ENCODE measurements around the gene MYADML2. TPM values are rescaled to one million over a fixed set of nuclear protein-coding genes. Genes with fewer than 3 reads are reported as not detected.

Gene MYADML2, protein sequence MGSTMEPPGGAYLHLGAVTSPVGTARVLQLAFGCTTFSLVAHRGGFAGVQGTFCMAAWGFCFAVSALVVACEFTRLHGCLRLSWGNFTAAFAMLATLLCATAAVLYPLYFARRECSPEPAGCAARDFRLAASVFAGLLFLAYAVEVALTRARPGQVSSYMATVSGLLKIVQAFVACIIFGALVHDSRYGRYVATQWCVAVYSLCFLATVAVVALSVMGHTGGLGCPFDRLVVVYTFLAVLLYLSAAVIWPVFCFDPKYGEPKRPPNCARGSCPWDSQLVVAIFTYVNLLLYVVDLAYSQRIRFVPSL
- total RNA-seq (not detected), polyA plus RNA-seq (not detected)
- long read RNA-seq, donor 1: 0 reads
- long read RNA-seq, donor 2: 0 reads

DNA sequence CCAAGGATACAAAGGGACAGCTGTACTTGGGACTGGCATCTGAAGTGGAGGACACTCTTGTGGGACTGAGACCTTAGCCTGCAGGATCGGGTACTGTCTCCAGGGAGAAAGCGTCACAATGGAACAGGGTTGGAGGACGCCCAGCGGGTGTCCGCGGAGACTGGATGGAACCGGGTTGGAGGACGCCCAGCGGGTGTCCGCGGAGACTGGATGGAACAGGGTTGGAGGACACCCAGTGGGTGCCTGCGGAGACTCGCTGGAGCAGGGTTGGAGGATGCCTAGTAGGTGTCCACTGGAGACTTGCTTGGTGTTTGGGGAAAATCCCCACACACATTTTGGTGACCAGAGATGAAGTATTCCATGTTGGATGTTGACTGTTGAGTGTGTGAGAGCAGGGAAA, at the start of gene MYADML2:
MYADML2 (minus strand) TSS at position 45 of the 400 bp plus-strand sequence. CDS start 5,492 bp downstream, outside the sequence.
- no peaks in the 10 kb centered on the region for H3K36me3 ChIP-seq (ENCODE audit: control insufficient read depth in 1 of 2, insufficient read depth in 2 of 2, low read length in 1 of 2)
- 87 to 88% methylated on average over 13 of the region's 13 CpGs for WGBS, 2 donors
- ATAC-seq (ENCODE audit: low FRiP score): no peak

DNA sequence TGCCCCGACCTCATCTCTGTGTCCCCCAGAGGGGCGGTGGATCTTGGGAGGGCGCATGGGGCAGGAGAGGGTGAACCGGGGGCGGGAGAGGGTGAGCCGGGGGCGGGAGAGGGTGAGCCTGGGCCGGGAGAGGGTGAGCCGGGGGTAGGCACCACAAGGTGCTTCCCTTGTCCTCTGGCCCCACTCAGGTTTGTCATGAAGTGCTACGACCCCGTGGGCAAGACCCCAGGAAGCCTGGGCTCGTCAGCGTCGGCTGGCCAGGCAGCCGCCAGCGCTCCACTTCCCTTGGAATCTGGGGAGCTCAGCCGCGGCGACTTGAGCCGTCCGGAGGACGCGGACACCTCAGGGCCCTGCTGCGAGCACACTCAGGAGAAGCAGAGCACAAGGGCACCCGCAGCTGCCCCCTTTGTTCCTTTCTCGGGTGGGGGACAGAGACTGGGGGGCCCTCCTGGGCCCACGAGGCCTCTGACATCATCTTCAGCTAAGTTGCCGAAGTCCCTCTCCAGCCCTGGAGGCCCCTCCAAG, 49.3 kb upstream of the MYADML2 start:
- no peak for ATAC-seq (ENCODE audit: low FRiP score)
- Histone ChIP-seq H3K4me1 (ENCODE audit: control insufficient read depth in 1 of 2, insufficient read depth in 2 of 2, low read length in 2 of 2) (no peaks in the 10 kb centered on the region), H3K36me3 (ENCODE audit: control insufficient read depth in 1 of 2, insufficient read depth in 2 of 2, low read length in 1 of 2) (no peaks in the 10 kb centered on the region), H3K4me3 (ENCODE audit: low read length in 2 of 2) (no peak overlapping the region), H3K27ac (ENCODE audit: low read depth in 1 of 2, low read length in 2 of 2) (no peak overlapping the region), H3K9me3 (ENCODE audit: control insufficient read depth, low read length) (no peaks in the 10 kb centered on the region), H3K27me3 (ENCODE audit: control insufficient read depth in 1 of 2, insufficient read depth in 2 of 2, low read length in 1 of 2) (no peaks in the 10 kb centered on the region)
- WGBS, 2 donors: 95 to 96% methylated on average over 27 to 28 of the region's 28 CpGs
- DNase-seq: peak in 1 of 2 donors; percentile 45
- intact Hi-C loops (cut with DNase I): no loop called here

More for the DNA sequence above, at the start of gene MYADML2:
- no peak within 1 kb of the TSS for H3K27ac ChIP-seq (ENCODE audit: low read depth in 1 of 2, low read length in 2 of 2)
- intact Hi-C loops (cut with DNase I): no loop called here
- H3K4me3 ChIP-seq (ENCODE audit: low read length in 2 of 2): no peak within 1 kb of the TSS
- no peaks in the 10 kb centered on the region for H3K9me3 ChIP-seq (ENCODE audit: control insufficient read depth, low read length)
- H3K4me1 ChIP-seq (ENCODE audit: control insufficient read depth in 1 of 2, insufficient read depth in 2 of 2, low read length in 2 of 2): no peaks in the 10 kb centered on the region
- no peak for DNase-seq
- no peaks in the 10 kb centered on the region for H3K27me3 ChIP-seq (ENCODE audit: control insufficient read depth in 1 of 2, insufficient read depth in 2 of 2, low read length in 1 of 2)

DNA sequence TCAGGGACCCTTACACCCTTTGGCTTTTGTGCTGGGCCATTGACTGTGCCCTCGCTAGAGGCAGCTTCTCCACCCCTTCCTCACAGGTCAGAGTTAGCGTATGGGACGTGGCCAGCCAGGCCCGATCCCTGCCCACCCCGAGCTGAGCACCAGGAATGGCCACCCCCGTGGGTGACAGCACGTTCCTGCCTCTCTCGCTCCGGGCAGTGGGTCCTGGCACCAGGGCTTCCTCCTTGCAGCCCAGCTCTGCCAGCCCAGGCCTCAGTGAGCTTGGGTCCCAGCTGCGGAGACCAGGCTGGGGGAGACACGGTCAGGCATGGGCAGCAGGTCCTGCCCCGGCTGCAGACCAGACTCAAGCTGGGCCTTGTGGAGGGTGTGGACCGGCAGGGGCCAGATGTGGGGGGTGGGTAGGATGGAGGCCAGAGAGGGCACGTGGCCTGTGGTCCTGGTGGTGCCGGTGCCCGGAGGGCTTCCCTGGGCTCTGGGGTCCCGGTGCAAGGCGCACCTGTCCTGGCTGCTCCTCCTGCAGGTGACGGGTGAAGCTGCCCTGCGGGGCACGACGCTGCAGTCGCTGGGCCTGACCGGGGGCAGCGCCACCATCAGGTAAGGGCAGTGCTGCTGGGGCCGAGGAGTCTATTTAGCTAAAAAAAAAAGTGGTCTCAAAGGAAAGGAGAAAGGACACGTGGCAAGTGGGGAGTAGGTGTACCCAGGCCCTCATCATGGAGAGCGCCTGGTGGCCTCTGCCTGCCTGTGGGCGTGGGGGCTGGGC, 48.6 kb upstream of the MYADML2 start:
- DNase-seq (peak in 1 of 2 donors; percentile 46), ATAC-seq (ENCODE audit: low FRiP score) (no peak)
- Histone ChIP-seq H3K36me3 (ENCODE audit: control insufficient read depth in 1 of 2, insufficient read depth in 2 of 2, low read length in 1 of 2) (no peaks in the 10 kb centered on the region), H3K4me1 (ENCODE audit: control insufficient read depth in 1 of 2, insufficient read depth in 2 of 2, low read length in 2 of 2) (no peaks in the 10 kb centered on the region), H3K27ac (ENCODE audit: low read depth in 1 of 2, low read length in 2 of 2) (no peak overlapping the region), H3K9me3 (ENCODE audit: control insufficient read depth, low read length) (no peaks in the 10 kb centered on the region), H3K4me3 (ENCODE audit: low read length in 2 of 2) (no peak overlapping the region), H3K27me3 (ENCODE audit: control insufficient read depth in 1 of 2, insufficient read depth in 2 of 2, low read length in 1 of 2) (no peaks in the 10 kb centered on the region)
- 94 to 96% methylated on average over 29 of the region's 29 CpGs for WGBS, 2 donors
- intact Hi-C loops (cut with DNase I): no loop called here

DNA sequence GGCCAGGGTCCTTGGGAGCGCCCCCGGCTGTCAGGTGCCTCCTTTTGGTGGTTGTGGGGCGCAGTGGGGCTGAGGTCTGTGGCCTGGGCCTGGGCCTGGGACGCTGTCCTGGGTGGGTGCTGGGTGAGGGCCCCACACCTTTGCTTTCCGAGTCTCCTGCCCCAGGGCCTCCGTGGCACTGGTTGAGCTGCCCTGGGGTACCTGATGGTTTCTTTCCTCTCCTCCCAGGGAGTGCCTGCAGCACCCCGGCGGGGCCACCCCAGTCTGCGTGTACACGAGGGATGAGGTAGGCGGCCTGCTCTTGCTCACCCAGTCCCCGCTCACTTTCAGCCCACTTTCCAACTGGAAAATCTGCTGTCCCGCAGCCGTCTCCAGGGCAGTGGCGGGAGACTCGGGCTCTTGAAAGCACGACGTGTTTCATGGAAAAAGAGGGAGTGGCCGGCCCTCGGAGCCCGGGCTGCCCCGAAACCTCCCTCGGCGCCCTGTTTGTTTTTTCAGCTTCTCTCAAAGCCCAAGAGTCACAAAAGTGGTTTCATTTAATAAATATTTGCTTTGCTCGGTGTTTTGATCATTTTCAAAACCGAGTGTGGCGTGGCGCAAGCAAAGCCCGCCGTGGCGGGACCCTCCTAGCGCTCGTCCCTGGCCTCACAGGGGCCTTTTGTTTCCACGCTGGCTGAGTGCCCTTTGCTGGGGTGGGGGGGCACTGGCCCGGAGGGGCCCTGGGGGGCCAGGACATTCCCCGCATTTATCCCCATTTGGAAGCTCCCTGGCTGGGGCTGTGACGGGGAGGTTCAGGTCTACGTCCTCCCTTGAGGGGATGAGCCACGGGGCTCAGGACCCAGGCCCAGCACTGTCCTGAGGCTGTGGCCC, 47.8 kb upstream of the MYADML2 start:
- Histone ChIP-seq H3K4me1 (ENCODE audit: control insufficient read depth in 1 of 2, insufficient read depth in 2 of 2, low read length in 2 of 2) (no peaks in the 10 kb centered on the region), H3K27me3 (ENCODE audit: control insufficient read depth in 1 of 2, insufficient read depth in 2 of 2, low read length in 1 of 2) (no peaks in the 10 kb centered on the region), H3K27ac (ENCODE audit: low read depth in 1 of 2, low read length in 2 of 2) (no peak overlapping the region), H3K36me3 (ENCODE audit: control insufficient read depth in 1 of 2, insufficient read depth in 2 of 2, low read length in 1 of 2) (no peaks in the 10 kb centered on the region), H3K4me3 (ENCODE audit: low read length in 2 of 2) (no peak overlapping the region), H3K9me3 (ENCODE audit: control insufficient read depth, low read length) (no peaks in the 10 kb centered on the region)
- DNase-seq: no peak
- intact Hi-C loops (cut with DNase I): no loop called here
- no peak for ATAC-seq (ENCODE audit: low FRiP score)
- WGBS, 2 donors: 93 to 94% methylated on average over 39 of the region's 39 CpGs

DNA sequence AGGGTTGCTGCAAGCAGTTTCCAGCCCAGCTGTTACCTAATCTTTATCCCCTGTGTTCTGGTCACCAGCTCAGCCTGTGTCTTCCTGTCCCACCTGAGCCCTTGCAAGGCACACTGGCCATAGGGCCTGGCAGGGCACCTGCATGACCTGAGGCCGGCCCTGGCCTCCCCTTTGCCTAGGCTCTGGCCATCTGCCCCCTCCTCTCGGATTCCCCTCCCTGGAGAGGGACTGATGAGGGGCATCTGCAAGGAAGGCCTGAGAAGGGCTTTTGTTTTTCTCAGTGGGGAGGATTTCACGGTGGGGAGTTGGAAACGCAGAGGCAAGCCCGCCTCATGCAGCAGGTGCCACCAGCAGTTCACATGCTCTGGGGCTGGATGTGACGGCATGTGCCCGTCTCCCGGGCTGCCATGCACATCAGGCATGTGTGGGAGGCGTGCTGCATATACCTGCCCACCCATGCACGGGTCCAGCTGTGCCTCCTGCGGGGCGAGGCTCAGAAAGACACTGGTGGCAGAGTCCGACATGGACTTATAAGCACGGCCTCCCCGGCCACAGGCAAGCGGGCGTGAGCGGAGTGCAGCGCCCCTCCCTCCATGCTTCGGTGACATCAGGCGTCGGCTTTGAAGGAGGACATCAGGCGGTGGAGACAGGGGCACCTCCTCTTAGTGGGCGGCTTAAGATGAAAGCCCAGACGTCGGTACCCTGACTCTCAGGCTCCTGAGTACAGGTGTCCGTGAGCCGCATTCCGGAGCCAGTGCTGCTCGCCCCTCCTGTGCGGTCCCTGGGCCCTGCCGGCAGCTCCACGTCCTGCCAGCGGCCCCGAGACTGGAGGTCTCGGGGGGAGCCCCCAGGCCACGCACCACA, 46.9 kb upstream of the MYADML2 start:
- 96 to 97% methylated on average over 37 of the region's 37 CpGs for WGBS, 2 donors

DNA sequence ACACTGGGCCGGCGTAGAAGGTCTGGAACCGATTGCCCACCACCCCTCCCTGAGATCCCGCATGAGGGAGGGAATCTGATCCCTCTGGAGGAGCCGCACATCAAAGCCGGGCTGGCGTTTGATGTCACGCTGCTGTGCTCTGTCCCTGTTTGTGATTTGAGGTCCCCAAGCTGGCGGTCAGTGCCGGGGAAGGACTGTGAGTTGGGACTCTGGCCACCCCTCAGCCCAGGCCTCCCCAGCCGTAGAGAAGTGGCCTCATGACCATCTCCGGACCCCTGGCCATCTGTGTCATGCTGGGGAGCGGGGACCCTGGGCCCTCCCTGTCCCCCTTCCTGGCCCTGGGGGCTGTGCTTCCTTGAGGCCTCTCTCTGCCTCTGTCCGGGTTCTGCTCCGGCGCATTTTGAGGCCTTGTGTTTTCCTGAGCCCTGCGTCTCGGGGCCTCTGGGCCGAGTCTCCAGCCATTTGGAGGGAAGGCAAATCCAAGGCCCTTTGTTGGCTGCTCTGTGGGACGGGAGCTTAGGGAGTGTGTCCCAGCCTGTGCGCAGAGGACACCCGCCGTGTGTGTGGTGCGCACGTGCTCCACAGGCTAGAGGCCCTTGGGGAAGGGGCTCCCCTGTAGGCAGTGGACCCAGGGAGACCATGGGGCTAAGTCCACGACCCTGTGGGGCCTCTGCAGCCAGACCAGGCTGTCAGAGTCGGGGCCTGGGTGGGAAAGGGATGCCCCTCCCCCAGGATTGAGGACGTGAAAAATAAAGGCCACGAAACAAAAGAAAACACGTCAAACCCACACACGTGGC, 45.5 kb upstream of the MYADML2 start:
- H3K4me3 ChIP-seq (ENCODE audit: low read length in 2 of 2): no peak overlapping the region
- DNase-seq (peak in 1 of 2 donors; percentile 45), ATAC-seq (ENCODE audit: low FRiP score) (no peak)
- H3K36me3 ChIP-seq (ENCODE audit: control insufficient read depth in 1 of 2, insufficient read depth in 2 of 2, low read length in 1 of 2): no peaks in the 10 kb centered on the region
- intact Hi-C loops (cut with DNase I): no loop called here
- 76 to 80% methylated on average over 31 of the region's 31 CpGs for WGBS, 2 donors
- no peaks in the 10 kb centered on the region for H3K9me3 ChIP-seq (ENCODE audit: control insufficient read depth, low read length)
- no peak overlapping the region for H3K27ac ChIP-seq (ENCODE audit: low read depth in 1 of 2, low read length in 2 of 2)
- no peaks in the 10 kb centered on the region for H3K4me1 ChIP-seq (ENCODE audit: control insufficient read depth in 1 of 2, insufficient read depth in 2 of 2, low read length in 2 of 2)
- no peaks in the 10 kb centered on the region for H3K27me3 ChIP-seq (ENCODE audit: control insufficient read depth in 1 of 2, insufficient read depth in 2 of 2, low read length in 1 of 2)

More for the DNA sequence above, 46.9 kb upstream of the MYADML2 start:
- intact Hi-C loops (cut with DNase I): no loop called here
- H3K27me3 ChIP-seq (ENCODE audit: control insufficient read depth in 1 of 2, insufficient read depth in 2 of 2, low read length in 1 of 2): no peaks in the 10 kb centered on the region
- no peaks in the 10 kb centered on the region for H3K9me3 ChIP-seq (ENCODE audit: control insufficient read depth, low read length)
- H3K4me3 ChIP-seq (ENCODE audit: low read length in 2 of 2): no peak overlapping the region
- H3K4me1 ChIP-seq (ENCODE audit: control insufficient read depth in 1 of 2, insufficient read depth in 2 of 2, low read length in 2 of 2): no peaks in the 10 kb centered on the region
- H3K27ac ChIP-seq (ENCODE audit: low read depth in 1 of 2, low read length in 2 of 2): no peak overlapping the region
- DNase-seq: peak in 1 of 2 donors; percentile 41
- no peak for ATAC-seq (ENCODE audit: low FRiP score)
- no peaks in the 10 kb centered on the region for H3K36me3 ChIP-seq (ENCODE audit: control insufficient read depth in 1 of 2, insufficient read depth in 2 of 2, low read length in 1 of 2)

DNA sequence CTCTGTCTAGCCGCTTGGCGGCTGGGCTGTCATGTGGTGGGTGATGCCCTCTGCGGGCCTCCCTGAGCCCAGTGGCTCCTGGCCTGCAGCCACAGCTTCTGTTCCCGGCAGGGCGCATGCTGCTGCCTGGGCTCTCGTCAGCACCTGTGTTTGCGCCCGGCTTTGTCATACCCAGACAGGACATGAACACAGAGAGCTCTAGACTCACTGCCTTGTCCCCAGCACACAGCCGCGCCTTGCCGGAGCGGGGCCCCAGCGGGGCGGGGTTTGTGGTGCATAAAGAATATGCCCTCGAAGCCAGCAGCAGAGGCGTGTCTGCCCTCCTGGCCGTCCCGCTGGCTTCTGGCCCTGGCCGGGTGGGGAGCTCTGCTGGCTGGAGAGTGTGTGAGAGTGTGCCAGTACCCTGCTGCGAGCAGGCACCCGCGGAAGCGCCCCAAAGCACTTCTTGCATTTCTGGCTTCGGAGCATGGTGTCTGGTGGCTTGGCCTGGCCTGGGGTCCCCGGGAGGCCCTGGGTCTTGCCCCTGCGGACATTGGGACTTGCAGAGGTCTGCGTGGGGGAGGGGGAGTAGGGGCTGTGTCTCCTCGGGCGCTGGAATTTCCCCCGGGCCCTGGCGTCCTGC, 44.8 kb upstream of the MYADML2 start:
- 5 to 6% methylated on average over 31 of the region's 31 CpGs for WGBS, 2 donors
- ATAC-seq (ENCODE audit: low FRiP score): peak; percentile 76
- Histone ChIP-seq H3K4me1 (ENCODE audit: control insufficient read depth in 1 of 2, insufficient read depth in 2 of 2, low read length in 2 of 2) (no peaks in the 10 kb centered on the region), H3K9me3 (ENCODE audit: control insufficient read depth, low read length) (no peaks in the 10 kb centered on the region), H3K27ac (ENCODE audit: low read depth in 1 of 2, low read length in 2 of 2) (no peak overlapping the region), H3K36me3 (ENCODE audit: control insufficient read depth in 1 of 2, insufficient read depth in 2 of 2, low read length in 1 of 2) (no peaks in the 10 kb centered on the region), H3K27me3 (ENCODE audit: control insufficient read depth in 1 of 2, insufficient read depth in 2 of 2, low read length in 1 of 2) (no peaks in the 10 kb centered on the region), H3K4me3 (ENCODE audit: low read length in 2 of 2) (no peak overlapping the region)
- peak; percentile 82 to 90 for DNase-seq
- intact Hi-C loops (cut with DNase I): no loop called here
